HepG2 (cell line): Measurements from ENCODE around the gene CFAP221. TPM values are rescaled to one million over a fixed set of nuclear protein-coding genes. Genes with fewer than 3 reads are reported as not detected.
A peak's percentile ranks its signal among the peaks of the same experiment; 100 is the strongest.

Experiments used
- ATAC-seq: fragments of 200-7000 bp; cut with Tn5 transposase; 3 replicates; pipeline ENCODE4 v1.9.1; 2020; ENCODE audit warnings: mild to moderate bottlenecking, moderate library complexity
- BruUV-seq: library from RNA; stranded (reverse); fragments of 400-500 nt; replicated peaks from 2 replicates; lab custom pipeline; 2021; lab: Mats Ljungman, UMichigan
- CTCF ChIA-PET: fragments of 300-600 bp; formaldehyde crosslinking; extraction: SDS; loops from one replicate; lab custom pipeline; 2021; ENCODE audit warnings: low total read pairs, inconsistent platforms, low intra/inter-chr PET ratio; lab: Yijun Ruan, JAX
- POLR2A ChIA-PET: fragments of 350-600 bp; sonication (Branson Sonifier 250); formaldehyde crosslinking; loops from one replicate; lab custom pipeline; 2020; ENCODE audit warnings: antibody characterized with exemption, inconsistent platforms; lab: Yijun Ruan, JAX
- DNase-seq: peaks from one replicate; pipeline ENCODE4 v3.0.0-alpha.2; 2015; ENCODE audit warnings: low spot score
- FAIRE-seq: peaks from 3 replicates; lab custom pipeline; 2011; peaks lifted over from hg19 to GRCh38; lab: Jason Lieb, UNC
- H2AFZ ChIP-seq: one replicate; pipeline ENCODE4 v1.6.1; 2011; ENCODE audit warnings: low read length, inconsistent platforms
- H3K27ac ChIP-seq: fragments of 300-600 bp; 3 replicates; pipeline ENCODE4 v1.8.0; 2011; ENCODE audit warnings: mixed run types, mild to moderate bottlenecking, mixed read lengths, low read length, inconsistent platforms; ENCODE audit not compliant: insufficient read depth; ENCODE audit errors: extremely low read length
- H3K27me3 ChIP-seq, 2 experiments: fragments of 200-600 bp in 1 of 2; 2 replicates in 1 of 2; 3 replicates in 1 of 2; pipeline versions ENCODE4 v1.6.0 to v1.8.0; 2011; ENCODE audit warnings: low read length in 2 of 2, mild to moderate bottlenecking in 2 of 2, moderate library complexity in 2 of 2, inconsistent platforms in 1 of 2; ENCODE audit not compliant: insufficient read depth in 2 of 2, control insufficient read depth in 1 of 2
- H3K36me3 ChIP-seq, 2 experiments: fragments of 200-600 bp in 1 of 2; replicated peaks in 1 of 2; 2 replicates in 1 of 2; 3 replicates in 1 of 2; pipeline versions ENCODE4 v1.5.1 to v1.8.0; 2011; ENCODE audit warnings: low read length in 2 of 2, inconsistent platforms in 1 of 2; ENCODE audit not compliant: insufficient read depth in 2 of 2, control insufficient read depth in 1 of 2
- H3K4me1 ChIP-seq: 2 replicates; pipeline ENCODE4 v1.5.1; 2012; ENCODE audit warnings: low read length, inconsistent platforms; ENCODE audit not compliant: insufficient read depth
- H3K4me2 ChIP-seq: 2 replicates; pipeline ENCODE4 v1.6.0; 2011; ENCODE audit warnings: low read depth, low read length, inconsistent platforms
- H3K4me3 ChIP-seq, 3 experiments: fragments of 200-600 bp in 1 of 3; sonication (generic), shearing (Covaris generic) in 1 of 3; replicated peaks in 1 of 3; 2 replicates each; pipeline ENCODE4 v1.5.1; 2011 to 2016; ENCODE audit warnings: low read length in 3 of 3, inconsistent platforms in 2 of 3, low read depth in 2 of 3, mild to moderate bottlenecking in 2 of 3, control low read depth in 1 of 3, mixed read lengths in 1 of 3; ENCODE audit not compliant: insufficient read depth in 1 of 3
- H3K79me2 ChIP-seq: one replicate; pipeline ENCODE4 v1.6.1; 2011; ENCODE audit warnings: low read length, inconsistent platforms; ENCODE audit not compliant: insufficient read depth
- H3K9ac ChIP-seq: 2 replicates; pipeline ENCODE4 v1.6.0; 2011; ENCODE audit warnings: mild to moderate bottlenecking, low read depth, low read length, inconsistent platforms; ENCODE audit not compliant: insufficient read depth
- H3K9me3 ChIP-seq: 2 replicates; pipeline ENCODE4 v1.5.1; 2012; ENCODE audit warnings: mild to moderate bottlenecking, low read length
- H4K20me1 ChIP-seq: 2 replicates; pipeline ENCODE4 v1.6.0; 2011; ENCODE audit warnings: inconsistent platforms, mild to moderate bottlenecking, low read length, moderate library complexity; ENCODE audit not compliant: insufficient read depth
- MIER2 ChIP-seq: IDR thresholded peaks from 2 replicates; pipeline ENCODE4 v1.6.1; 2016; ENCODE audit warnings: missing biosample characterization, missing genetic modification reagents
- MXD1 ChIP-seq: sonication (generic); formaldehyde crosslinking; IDR thresholded peaks from 2 replicates; pipeline ENCODE4 v1.4.0; 2020; ENCODE audit warnings: mild to moderate bottlenecking, missing genetic modification reagents
- NFATC3 ChIP-seq: sonication (generic); formaldehyde crosslinking; IDR thresholded peaks from 2 replicates; pipeline ENCODE4 v1.5.1; 2020; ENCODE audit warnings: mild to moderate bottlenecking, missing genetic modification reagents
- ZBTB3 ChIP-seq: sonication (generic); formaldehyde crosslinking; IDR thresholded peaks from 2 replicates; pipeline ENCODE4 v1.4.0; 2020; ENCODE audit warnings: low read depth, mild to moderate bottlenecking, moderate library complexity, missing genetic modification reagents, borderline replicate concordance
- ZNF776 ChIP-seq: sonication (generic); formaldehyde crosslinking; IDR thresholded peaks from 2 replicates; pipeline ENCODE4 v1.4.0; 2020; ENCODE audit warnings: mild to moderate bottlenecking, missing genetic modification reagents
- ZNF790 ChIP-seq: sonication (generic); formaldehyde crosslinking; IDR thresholded peaks from 2 replicates; pipeline ENCODE4 v1.8.0; 2022; ENCODE audit warnings: missing genetic modification reagents, mild to moderate bottlenecking, borderline replicate concordance
- WGBS: methylation state at CpG from one replicate; pipeline ENCODE4 v1.1.6; 2017; ENCODE audit warnings: low lambda C conversion rate; 5-methylcytosine and 5-hydroxymethylcytosine counted together
- in situ Hi-C: cut with HindIII; loops from 2 replicates; pipeline ENCODE4 v1.10.0; 2017; ENCODE audit warnings: low pct_unique_long_range_greater_than_20kb; ENCODE audit not compliant: extremely low pct_ligation_motif_present
- intact Hi-C: fragments of 100-400 bp; cut with micrococcal nuclease; formaldehyde crosslinking; loops from one replicate; pipeline ENCODE4 v1.10.0; 2022; ENCODE audit not compliant: unreplicated experiment
- polyA plus RNA-seq, 8 experiments: library from polyadenylated mRNA; depleted of rRNA in 3 of 8; stranded (reverse) in 7 of 8; unstranded in 1 of 8; fragments of >200 nt; fragmentation: Illumina TruSeq in 4 of 8; extraction: Trizol in 4 of 8; gene quantifications; 2 replicates each; pipeline versions ENCODE4 v1.2.1 to v1.2.3, GENCODE V29; 2011 to 2016; ENCODE audit warnings: low read depth in 4 of 8, missing spikeins in 1 of 8, mixed read lengths in 1 of 8; ENCODE audit not compliant: insufficient read depth in 1 of 8
- total RNA-seq, 5 experiments: library from RNA; depleted of rRNA; stranded (reverse); fragments of >200 nt; fragmentation: Illumina TruSeq; extraction: Trizol; gene quantifications; 2 replicates each; pipeline ENCODE4 v1.2.3, GENCODE V29; 2016; ENCODE audit warnings: low read depth in 1 of 5
- TF ChIP-seq, protein P1 (sequence below): IDR thresholded peaks from 2 replicates; pipeline ENCODE4 v1.6.1; 2016; ENCODE audit warnings: low read depth
- TF ChIP-seq, protein P2 (sequence below): sonication (generic); formaldehyde crosslinking; IDR thresholded peaks from 2 replicates; pipeline ENCODE4 v1.5.0; 2020; ENCODE audit warnings: missing genetic modification reagents

CFAP221 gene
- total and polyA plus RNA-seq, 2 of the 13 experiments (the other 11 are each of a cell fraction or from before 2014, with no cell fraction given): not detected

DNA sequence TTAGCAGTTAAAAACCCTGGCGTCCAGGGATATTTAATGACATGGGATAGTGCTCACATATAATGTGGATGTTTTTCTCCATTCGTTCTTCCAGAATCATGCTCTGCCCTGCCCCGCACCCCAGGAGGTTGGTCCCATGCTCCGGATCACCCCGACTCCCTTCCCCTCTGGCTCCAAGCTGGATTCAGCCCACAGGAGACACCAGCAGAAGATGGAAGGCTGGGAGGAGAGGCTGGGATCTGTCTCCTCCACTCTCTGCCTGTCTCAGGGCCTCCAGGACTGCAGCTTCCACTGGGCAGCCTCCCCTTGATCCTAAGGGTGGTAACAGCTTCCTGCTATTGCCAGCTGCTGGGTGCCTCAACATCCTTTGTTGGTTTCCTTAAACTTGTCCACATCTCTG lies 159.3 kb downstream of the CFAP221 start:
- H2AFZ ChIP-seq: no peak overlapping the region
- CTCF ChIA-PET: interaction anchor here (1.6 to 1.9 kb wide), 3 partner anchors 50 to 472 kb away, joined by 7 to 47 read pairs (median 11); no protein-coding TSS in a partner anchor
- no TSS peak for BruUV-seq
- H3K27ac ChIP-seq: no peak overlapping the region
- H3K9ac ChIP-seq: no peak overlapping the region
- WGBS: 73% methylated on average over 5 of the region's 5 CpGs
- H3K9me3 ChIP-seq: peaks cover 9% of the 10 kb centered on the region; the same call in 1 of the 2 replicates
- H3K27me3 ChIP-seq: peaks cover 2 to 4% of the 10 kb centered on the region in 2 experiments; a peak in 3 of 5 replicates
- no peaks in the 10 kb centered on the region for H3K79me2 ChIP-seq
- no peaks in the 10 kb centered on the region for H4K20me1 ChIP-seq
- no peak overlapping the region for H3K4me2 ChIP-seq
- peaks cover 50% of the 10 kb centered on the region for H3K4me1 ChIP-seq
- intact Hi-C loops (loop anchor here (1.0 to 2.0 kb wide), 3 partner anchors 49 to 471 kb away; no protein-coding TSS in a partner anchor), in situ Hi-C loops (loop anchor here (5.0 to 10.0 kb wide), 2 partner anchors 124 to 471 kb away; no protein-coding TSS in a partner anchor)
- H3K36me3 ChIP-seq: no peaks in the 10 kb centered on the region
- no peak overlapping the region for H3K4me3 ChIP-seq
- ATAC-seq: no peak
- DNase-seq: no peak
- no peak for FAIRE-seq
- TF ChIP-seq MIER2 (CRISPR knock-in tag): no peak
- no peak for TF ChIP-seq ZBTB3 (CRISPR knock-in tag)
- TF ChIP-seq NFATC3 (CRISPR knock-in tag): no peak
- TF ChIP-seq, protein P1, sequence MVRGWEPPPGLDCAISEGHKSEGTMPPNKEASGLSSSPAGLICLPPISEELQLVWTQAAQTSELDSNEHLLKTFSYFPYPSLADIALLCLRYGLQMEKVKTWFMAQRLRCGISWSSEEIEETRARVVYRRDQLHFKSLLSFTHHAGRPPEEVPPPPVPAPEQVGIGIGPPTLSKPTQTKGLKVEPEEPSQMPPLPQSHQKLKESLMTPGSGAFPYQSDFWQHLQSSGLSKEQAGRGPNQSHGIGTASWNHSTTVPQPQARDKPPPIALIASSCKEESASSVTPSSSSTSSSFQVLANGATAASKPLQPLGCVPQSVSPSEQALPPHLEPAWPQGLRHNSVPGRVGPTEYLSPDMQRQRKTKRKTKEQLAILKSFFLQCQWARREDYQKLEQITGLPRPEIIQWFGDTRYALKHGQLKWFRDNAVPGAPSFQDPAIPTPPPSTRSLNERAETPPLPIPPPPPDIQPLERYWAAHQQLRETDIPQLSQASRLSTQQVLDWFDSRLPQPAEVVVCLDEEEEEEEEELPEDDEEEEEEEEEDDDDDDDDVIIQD (CRISPR knock-in tag): no peak
- no peak for TF ChIP-seq ZNF776 (CRISPR knock-in tag)
- TF ChIP-seq, protein P2, sequence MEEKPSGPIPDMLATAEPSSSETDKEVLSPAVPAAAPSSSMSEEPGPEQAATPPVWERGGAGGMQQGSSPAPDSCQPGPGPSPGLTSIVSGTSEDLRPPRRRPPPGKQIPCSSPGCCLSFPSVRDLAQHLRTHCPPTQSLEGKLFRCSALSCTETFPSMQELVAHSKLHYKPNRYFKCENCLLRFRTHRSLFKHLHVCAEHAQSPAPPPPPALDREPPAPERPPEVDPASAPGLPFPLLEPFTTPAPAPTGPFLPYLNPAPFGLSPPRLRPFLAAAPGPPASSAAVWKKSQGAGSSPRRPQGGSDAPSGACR (CRISPR knock-in tag): no peak
- no peak for TF ChIP-seq MXD1
- TF ChIP-seq ZNF790 (CRISPR knock-in tag): peak; percentile 70; the same call in 1 of the 2 replicates
- POLR2A ChIA-PET: interaction anchor here (1.1 kb wide), 1 partner anchor 25 kb away, joined by 6 read pairs; the partner anchor contains the start of gene TMEM177
